HCT116 (cell line): ENCODE results near the gene TIMM29. TPM values are rescaled to one million over a fixed set of nuclear protein-coding genes. Genes with fewer than 3 reads are reported as not detected.

Source experiments
- ATAC-seq: fragments of 200-7000 bp; cut with Tn5 transposase; 2 replicates; pipeline ENCODE4 v1.9.1; 2020; ENCODE audit warnings: mild to moderate bottlenecking, moderate library complexity
- BruUV-seq: library from RNA; stranded (reverse); fragments of 400-500 nt; replicated peaks from 2 replicates; lab custom pipeline; 2021; lab: Mats Ljungman, UMichigan
- CTCF ChIA-PET: fragments of 300-600 bp; sonication (Branson Sonifier 250); formaldehyde crosslinking; loops from one replicate; lab custom pipeline; 2021; ENCODE audit warnings: antibody characterized with exemption; lab: Charles Lee
- POLR2A ChIA-PET: fragments of 300-600, 350-600 bp; sonication (Branson Sonifier 250); formaldehyde crosslinking; loops from one replicate; lab custom pipeline; 2021; ENCODE audit warnings: antibody characterized with exemption; lab: Charles Lee
- RAD21 ChIA-PET, 2 experiments: fragments of 300-600 bp; sonication (Branson Sonifier 250); formaldehyde crosslinking; loops; one replicate each; lab custom pipeline; 2023; ENCODE audit warnings: low total read pairs in 2 of 2; ENCODE audit not compliant: uncharacterized antibody in 2 of 2, unreplicated experiment in 2 of 2, low non-redundant PET in 1 of 2; lab: Charles Lee
- DNase-seq: peaks from one replicate; pipeline ENCODE4 v3.0.0-alpha.2; 2010; ENCODE audit warnings: low read depth, low spot score
- H2AFZ ChIP-seq: fragments of 200-600 bp; shearing (Covaris generic), sonication (generic); 2 replicates; pipeline ENCODE4 v1.6.1; 2017; ENCODE audit warnings: low read depth, mixed run types, mixed read lengths, antibody characterized with exemption, low read length; ENCODE audit not compliant: poor library complexity, severe bottlenecking
- H3K27ac ChIP-seq: 2 replicates; pipeline ENCODE4 v1.5.1; 2012; ENCODE audit warnings: low read depth, low read length
- H3K27me3 ChIP-seq: fragments of 200-600 bp; sonication (generic); 2 replicates; pipeline ENCODE4 v1.6.1; 2016; ENCODE audit warnings: mixed run types, low read length, mixed read lengths; ENCODE audit not compliant: insufficient read depth
- H3K36me3 ChIP-seq, 2 experiments: fragments of 200-500 bp in 1 of 2; fragments of 200-600 bp in 1 of 2; sonication (Bioruptor generic) in 1 of 2; sonication (generic) in 1 of 2; 2 replicates each; pipeline versions ENCODE4 v1.5.1 to v1.6.1; 2014 to 2016; ENCODE audit warnings: low read length in 2 of 2, inconsistent platforms in 1 of 2, mixed read lengths in 1 of 2, mixed run types in 1 of 2; ENCODE audit not compliant: insufficient read depth in 2 of 2, control insufficient read depth in 1 of 2
- H3K4me1 ChIP-seq, 2 experiments: fragments of 200-600 bp in 1 of 2; sonication (generic) in 1 of 2; 2 replicates each; pipeline versions ENCODE4 v1.5.1 to v1.6.1; 2012 to 2017; ENCODE audit warnings: low read length in 2 of 2, inconsistent platforms in 1 of 2, mild to moderate bottlenecking in 1 of 2, mixed read lengths in 1 of 2, mixed run types in 1 of 2, moderate library complexity in 1 of 2; ENCODE audit not compliant: insufficient read depth in 2 of 2, control insufficient read depth in 1 of 2
- H3K4me2 ChIP-seq: fragments of 200-600 bp; sonication (generic); 2 replicates; pipeline ENCODE4 v1.6.1; 2017; ENCODE audit warnings: mixed run types, low read length, mixed read lengths
- H3K4me3 ChIP-seq, 2 experiments: fragments of 200-600 bp in 1 of 2; sonication (generic) in 1 of 2; replicated peaks in 1 of 2; 2 replicates each; pipeline ENCODE4 v1.5.1; 2011 to 2016; ENCODE audit warnings: low read length in 2 of 2, control low read depth in 1 of 2, low read depth in 1 of 2, mild to moderate bottlenecking in 1 of 2, mixed read lengths in 1 of 2, mixed run types in 1 of 2
- H3K79me2 ChIP-seq: fragments of 200-600 bp; sonication (generic); 2 replicates; pipeline ENCODE4 v1.6.1; 2017; ENCODE audit warnings: mild to moderate bottlenecking, mixed run types, low read length, moderate library complexity, mixed read lengths; ENCODE audit not compliant: insufficient read depth
- H3K9ac ChIP-seq: fragments of 200-600 bp; sonication (generic); 2 replicates; pipeline ENCODE4 v1.6.1; 2016; ENCODE audit warnings: low read length, mixed read lengths
- H3K9me2 ChIP-seq: fragments of 200-600 bp; sonication (generic), shearing (Covaris generic); 2 replicates; pipeline ENCODE4 v1.6.1; 2017; ENCODE audit warnings: mixed run types, mild to moderate bottlenecking, moderate library complexity; ENCODE audit not compliant: insufficient read depth
- H3K9me3 ChIP-seq, 2 experiments: fragments of 200-500 bp in 1 of 2; fragments of 200-600 bp in 1 of 2; sonication (Bioruptor generic) in 1 of 2; sonication (generic) in 1 of 2; 2 replicates each; pipeline ENCODE4 v1.6.1; 2014 to 2017; ENCODE audit warnings: low read length in 2 of 2, mixed read lengths in 2 of 2, inconsistent platforms in 1 of 2, low read depth in 1 of 2, mild to moderate bottlenecking in 1 of 2, mixed run types in 1 of 2, moderate library complexity in 1 of 2; ENCODE audit not compliant: control insufficient read depth in 1 of 2, insufficient read depth in 1 of 2
- H4K20me1 ChIP-seq: fragments of 200-600 bp; sonication (generic), shearing (Covaris generic); 2 replicates; pipeline ENCODE4 v1.6.1; 2017; ENCODE audit warnings: mixed run types, mild to moderate bottlenecking, moderate library complexity; ENCODE audit not compliant: insufficient read depth
- EZH2 ChIP-seq: fragments of 200-600 bp; sonication (generic); IDR thresholded peaks from 2 replicates; pipeline ENCODE4 v1.6.1; 2017; ENCODE audit warnings: antibody characterized with exemption, mixed run types
- EZH2phosphoT487 ChIP-seq: fragments of 200-600 bp; IDR thresholded peaks from 2 replicates; pipeline ENCODE4 v1.6.1; 2018; ENCODE audit warnings: antibody characterized with exemption, borderline replicate concordance
- FOSL1 ChIP-seq: IDR thresholded peaks from 2 replicates; pipeline ENCODE4 v1.6.1; 2012; ENCODE audit warnings: low read depth
- JUND ChIP-seq: IDR thresholded peaks from 2 replicates; pipeline ENCODE4 v1.6.1; 2012
- POLR2A ChIP-seq: IDR thresholded peaks from 2 replicates; pipeline ENCODE4 v1.7.0; 2011; ENCODE audit warnings: borderline replicate concordance; ENCODE audit not compliant: insufficient read depth, insufficient read length; ENCODE audit errors: extremely low read depth
- POLR2AphosphoS5 ChIP-seq: IDR thresholded peaks from 2 replicates; pipeline ENCODE4 v1.6.1; 2011; ENCODE audit warnings: mild to moderate bottlenecking, low read depth, low read length, moderate library complexity
- SP1 ChIP-seq: IDR thresholded peaks from 2 replicates; pipeline ENCODE4 v1.6.1; 2012; ENCODE audit warnings: low read depth
- SRF ChIP-seq: IDR thresholded peaks from 2 replicates; pipeline ENCODE4 v1.6.1; 2012; ENCODE audit warnings: low read depth
- ZNF274 ChIP-seq: fragments of 200-500 bp; sonication (Bioruptor generic); IDR thresholded peaks from 2 replicates; pipeline ENCODE4 v1.6.1; 2014; ENCODE audit warnings: mild to moderate bottlenecking, low read depth, low read length, inconsistent platforms
- intact Hi-C: fragments of 100-400 bp; cut with micrococcal nuclease; formaldehyde crosslinking; loops from 2 replicates; pipeline ENCODE4 v1.10.0; 2022
- total RNA-seq: library from RNA; stranded (reverse); gene quantifications from one replicate; pipeline ENCODE4 v1.2.1, GENCODE V29; 2021; ENCODE audit not compliant: unreplicated experiment

TIMM29 gene
- total RNA-seq, 1 experiment from 2014 or later: 20.3 TPM

DNA sequence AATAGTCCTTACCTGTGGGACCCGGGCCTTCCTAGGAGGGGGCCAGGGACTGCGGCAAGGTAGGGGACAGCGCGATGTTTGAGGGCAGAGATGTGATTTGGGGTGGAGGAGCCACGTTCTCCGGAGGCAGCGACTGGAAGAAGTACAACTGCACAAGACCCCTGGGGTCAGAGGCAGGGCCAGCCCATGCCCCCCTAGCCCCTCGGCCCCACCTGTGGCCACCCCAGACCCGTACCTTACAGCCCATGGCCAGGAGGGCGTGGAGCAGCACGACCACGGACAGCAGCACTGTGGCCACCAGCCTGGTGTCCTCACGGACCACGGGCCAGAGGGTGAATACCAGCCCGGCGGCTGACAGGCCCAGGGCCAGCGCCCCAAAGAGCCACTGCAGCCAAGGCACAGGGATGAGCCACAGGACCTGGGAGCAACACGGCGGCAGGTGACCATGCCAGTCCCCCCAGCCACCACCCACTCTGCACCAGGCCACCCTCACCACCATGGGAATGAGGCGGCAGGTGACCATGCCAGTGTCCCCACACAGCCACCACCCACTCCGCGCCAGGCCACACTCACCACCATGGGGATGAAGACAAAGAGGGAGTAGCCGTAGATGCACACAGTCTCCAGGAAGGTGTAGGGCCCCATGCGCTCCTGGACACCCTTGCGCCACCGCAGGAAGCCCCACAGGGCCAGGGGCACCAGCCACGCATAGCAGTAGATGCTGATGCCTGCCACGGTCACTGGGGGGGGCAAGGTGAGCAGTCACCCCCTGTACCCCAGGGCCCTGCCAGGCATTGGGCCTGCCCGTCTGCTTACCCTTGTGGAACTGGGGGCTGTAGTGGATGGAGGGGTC is 5.1 kb upstream of the TIMM29 start:
- H3K4me2 ChIP-seq: no peak overlapping the region
- peaks cover 12 to 21% of the 10 kb centered on the region in 2 experiments; a peak in 3 of 4 replicates for H3K36me3 ChIP-seq
- H3K4me3 ChIP-seq: no peak overlapping the region
- H3K9me3 ChIP-seq: no peaks in the 10 kb centered on the region
- ChIA-PET CTCF (no interaction called here), POLR2A (no interaction called here), RAD21 (no interaction called here)
- DNase-seq: no peak
- H3K27ac ChIP-seq: no peak overlapping the region; the same call in 1 of the 2 replicates
- TF ChIP-seq FOSL1 (no peak), POLR2AphosphoS5 (0 out of 2 replicates have a peak, but pooled peaks have one; percentile 12)
- H2AFZ ChIP-seq: no peak overlapping the region
- intact Hi-C loops: no loop called here
- BruUV-seq: no TSS peak
- no peak for ATAC-seq
- no peak overlapping the region for H3K9ac ChIP-seq
- H3K27me3 ChIP-seq: no peaks in the 10 kb centered on the region
- no peaks in the 10 kb centered on the region for H3K9me2 ChIP-seq
- no peaks in the 10 kb centered on the region for H4K20me1 ChIP-seq
- peaks cover 13% of the 10 kb centered on the region for H3K79me2 ChIP-seq
- peaks cover 5 to 8% of the 10 kb centered on the region in 2 experiments for H3K4me1 ChIP-seq

DNA sequence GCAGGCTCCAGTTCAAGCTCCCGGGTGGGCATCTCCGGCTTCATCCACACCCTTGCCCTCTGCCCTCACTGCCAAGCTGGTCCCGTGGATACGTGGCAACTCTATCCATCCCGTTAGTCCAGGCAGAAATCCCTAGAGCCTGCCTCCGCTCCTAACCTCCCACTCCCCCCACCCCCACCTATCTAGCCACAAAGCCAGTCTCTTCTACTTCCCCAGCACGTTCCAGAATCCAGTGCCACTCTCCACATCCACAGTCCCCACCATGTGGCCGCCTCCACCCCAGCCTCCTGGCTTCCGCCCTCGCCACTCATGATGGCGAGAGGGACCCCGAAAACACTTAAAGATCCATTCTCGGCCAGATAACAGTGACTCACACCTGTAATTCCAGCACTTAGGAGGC is 4.0 kb upstream of the TIMM29 start:
- intact Hi-C loops: no loop called here
- H2AFZ ChIP-seq: no peak overlapping the region
- ChIA-PET POLR2A (no interaction called here), CTCF (no interaction called here)
- no peaks in the 10 kb centered on the region for H3K9me2 ChIP-seq
- DNase-seq: no peak
- no peaks in the 10 kb centered on the region for H3K9me3 ChIP-seq
- no peaks in the 10 kb centered on the region for H3K27me3 ChIP-seq
- H3K9ac ChIP-seq: no peak overlapping the region
- peaks cover 12 to 15% of the 10 kb centered on the region in 2 experiments; a peak in 3 of 4 replicates for H3K36me3 ChIP-seq
- peaks cover 21% of the 10 kb centered on the region for H3K79me2 ChIP-seq
- no TSS peak for BruUV-seq
- no peak overlapping the region for H3K4me3 ChIP-seq
- TF ChIP-seq SP1 (no peak), SRF (no peak), EZH2 (no peak), EZH2phosphoT487 (no peak), JUND (no peak), POLR2A (no peak), FOSL1 (no peak), ZNF274 (no peak)
- TF ChIP-seq, all 23 proteins: peak for 0
- no peak overlapping the region for H3K4me2 ChIP-seq
- H3K4me1 ChIP-seq: peaks cover 7 to 11% of the 10 kb centered on the region in 2 experiments
- ATAC-seq: no peak
- H4K20me1 ChIP-seq: no peaks in the 10 kb centered on the region
- H3K27ac ChIP-seq: no peak overlapping the region
- RAD21 ChIA-PET: no interaction called here
